Measurements from ENCODE around the gene SIKE1. TPM values are rescaled to one million over a fixed set of nuclear protein-coding genes. Genes with fewer than 3 reads are reported as not detected.

Gene SIKE1
- total RNA-seq (2022; extraction: Qiagen RNA extraction) = 10.8 to 20.8 TPM (median 18.7 TPM) in 5 replicates

DNA sequence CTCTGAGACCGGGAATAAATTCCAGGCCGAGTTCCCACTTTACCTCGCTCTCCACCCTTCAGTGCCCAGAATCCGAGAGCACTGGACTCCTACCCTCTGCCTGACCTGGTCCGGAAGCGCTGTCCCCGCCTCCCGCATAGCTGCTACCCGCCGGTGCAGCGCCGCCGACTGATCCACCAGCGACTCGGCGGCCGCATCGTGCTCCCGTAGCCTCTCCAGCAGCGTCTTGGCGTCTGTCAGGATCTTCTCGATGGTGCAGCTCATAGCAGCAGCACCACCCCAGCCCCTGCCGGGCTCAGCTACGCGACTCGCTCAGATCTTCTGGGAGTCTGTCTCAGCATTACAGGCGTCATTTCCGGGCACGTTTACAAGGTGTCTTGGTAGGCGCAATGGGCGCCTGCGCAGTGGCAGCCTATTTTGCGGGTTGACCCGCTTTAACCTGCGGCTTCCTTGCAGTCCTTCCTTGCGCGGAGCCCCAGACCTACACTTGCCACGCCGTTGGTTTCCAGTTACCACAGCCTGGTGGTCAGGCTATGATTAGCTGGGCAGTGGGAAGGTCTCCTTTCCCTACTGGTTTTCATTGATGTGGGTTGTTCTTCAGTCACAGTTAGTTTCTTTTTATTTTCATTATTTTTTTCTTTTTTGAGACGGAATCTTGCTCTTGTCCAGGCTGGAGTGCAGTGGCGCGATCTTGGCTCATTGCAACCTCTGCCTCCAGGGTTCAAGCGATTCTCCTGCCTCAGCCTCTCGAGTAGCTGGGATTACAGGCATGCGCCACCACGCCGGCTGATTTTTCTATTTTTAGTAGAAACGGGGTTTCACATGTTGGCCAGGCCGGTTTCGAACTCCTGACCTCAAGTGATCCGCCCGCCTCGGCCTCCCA is at the start of gene SIKE1:
Gene SIKE1 (minus strand): TSS at position 342 of the 883 bp plus-strand sequence. CDS start 78 bp downstream, at position 264.

DNA sequence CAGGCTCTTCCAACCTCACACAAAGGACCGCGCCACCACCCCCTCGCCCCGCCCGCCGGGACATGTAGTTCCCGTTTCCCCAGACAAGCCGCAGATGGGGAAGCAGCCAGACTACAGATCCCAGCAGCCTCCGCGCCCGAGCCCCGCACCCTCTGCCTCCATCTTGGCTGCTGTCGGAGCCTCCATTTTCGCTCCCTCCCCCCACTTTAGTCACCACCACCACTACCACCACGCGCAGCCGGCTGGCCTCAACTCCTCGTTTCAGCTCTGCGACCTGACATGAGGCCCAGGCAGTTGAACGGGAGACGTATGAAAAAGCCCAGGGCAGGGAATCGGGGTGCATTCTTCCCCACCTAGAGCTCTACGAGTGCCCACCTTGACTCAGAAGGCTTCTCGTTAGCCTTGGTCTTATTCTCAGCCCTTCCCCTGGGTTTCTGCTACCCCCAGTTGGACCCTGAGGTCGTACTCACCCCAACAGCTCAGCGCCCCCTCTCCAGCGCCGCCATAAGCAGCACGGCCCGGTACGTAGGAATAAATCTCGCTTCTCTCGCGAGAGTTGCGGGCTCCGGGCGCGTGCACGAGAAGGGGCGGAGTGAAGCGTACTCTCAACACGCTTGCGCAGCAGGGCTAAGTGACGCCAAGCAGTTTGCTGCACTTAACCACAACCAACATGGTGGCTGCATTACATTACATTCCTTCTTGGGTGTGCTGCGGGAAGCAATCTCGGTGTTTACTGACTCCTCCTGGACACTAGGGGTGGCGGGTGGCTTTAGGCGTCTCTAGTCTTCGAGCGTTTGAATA is 22.8 kb downstream of the SIKE1 start, which contains the start of gene CSDE1:
Gene CSDE1 (minus strand): TSS at position 530 of the 801 bp plus-strand sequence. CDS start 18,094 bp downstream, outside the sequence.

Other genes starting within 250 kb of the SIKE1 start
- 25.6 to 28.1 TPM (median 27.6 TPM) in 5 replicates for gene BCAS2, start 199.1 kb downstream of the SIKE1 start, total RNA-seq (2022; extraction: Qiagen RNA extraction)
- gene DENND2C, start 110.6 kb downstream of the SIKE1 start, total RNA-seq (2022; extraction: Qiagen RNA extraction) = 0.34 to 0.62 TPM (median 0.39 TPM) in 5 replicates
- 0.14 TPM in 1 of 5 replicates, not detected in the others for gene AMPD1, start 85.1 kb downstream of the SIKE1 start, total RNA-seq (2022; extraction: Qiagen RNA extraction)
- 29.5 to 37.6 TPM (median 32.0 TPM) in 5 replicates for gene NRAS, start 63.9 kb downstream of the SIKE1 start, total RNA-seq (2022; extraction: Qiagen RNA extraction)
- 133 to 159 TPM (median 146 TPM) in 5 replicates for gene CSDE1, start 22.7 kb downstream of the SIKE1 start, total RNA-seq (2022; extraction: Qiagen RNA extraction)
- gene SYCP1, start 74.2 kb upstream of the SIKE1 start, total RNA-seq (2022; extraction: Qiagen RNA extraction) = not detected in 5 replicates
- not detected in 5 replicates for gene TSHB, start 249.1 kb upstream of the SIKE1 start, total RNA-seq (2022; extraction: Qiagen RNA extraction)